Measurements from ENCODE around the gene KRTAP9-1. TPM values are rescaled to one million over a fixed set of nuclear protein-coding genes. Genes with fewer than 3 reads are reported as not detected.

KRTAP9-1 gene
- total RNA-seq, 2 experiments from 2014 or later: not detected

GRCh38 chr17:41199421-41200078, 9.9 kb downstream of the KRTAP9-1 start:
- H3K4me3 Mint-ChIP-seq: no peak overlapping the region
- no peak for ATAC-seq
- DNase-seq: no peak
- ChIA-PET CTCF (no interaction called here), POLR2A (no interaction called here)
- H3K27me3 Mint-ChIP-seq: no peaks in the 10 kb centered on the region
- H3K9me3 Mint-ChIP-seq: no peaks in the 10 kb centered on the region
- TF ChIP-seq CTCF (IDR thresholded peaks at IDR 0.05): no peak
- H3K4me1 Mint-ChIP-seq (ENCODE audit: low read depth): no peaks in the 10 kb centered on the region
- intact Hi-C loops (cut with micrococcal nuclease): no loop called here
- no peak overlapping the region for H3K27ac Mint-ChIP-seq
- H3K36me3 Mint-ChIP-seq (ENCODE audit: low read depth): no peaks in the 10 kb centered on the region

DNA sequence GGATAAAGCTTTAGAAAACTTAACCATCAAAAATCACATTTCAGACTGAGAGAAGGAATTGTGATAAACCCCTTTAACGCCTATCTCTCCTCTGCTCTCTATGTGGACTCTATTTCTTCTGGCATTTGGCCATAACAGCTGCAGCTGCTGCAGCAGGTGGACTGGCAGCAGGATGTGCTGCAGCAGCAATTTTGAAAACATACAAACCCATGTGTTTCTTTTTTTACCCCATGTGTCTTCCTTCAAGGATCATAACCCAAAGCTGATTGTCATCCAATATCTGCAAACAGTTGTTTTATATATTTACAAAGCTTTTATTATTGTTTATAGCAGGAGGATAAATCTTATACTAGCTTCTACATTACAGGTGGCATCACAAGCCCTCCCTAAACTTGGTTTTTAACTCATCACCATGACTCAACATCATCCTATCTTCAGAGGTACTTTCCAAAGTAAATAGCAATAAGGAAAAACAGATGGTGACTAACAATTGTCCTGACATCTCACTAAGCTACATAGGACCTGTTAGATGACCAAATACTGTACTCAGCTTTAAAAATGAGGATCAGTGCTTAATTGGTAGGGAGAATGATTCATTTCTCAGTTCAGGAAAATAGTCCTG, 22.3 kb downstream of the KRTAP9-1 start:
- Mint-ChIP-seq H3K27ac (no peak overlapping the region), H3K4me1 (ENCODE audit: low read depth) (peaks cover 5% of the 10 kb centered on the region), H3K27me3 (peaks cover 6% of the 10 kb centered on the region), H3K4me3 (no peak overlapping the region), H3K9me3 (no peaks in the 10 kb centered on the region), H3K36me3 (ENCODE audit: low read depth) (no peaks in the 10 kb centered on the region)
- ChIA-PET CTCF (interaction anchor here (1.8 kb wide), 1 partner anchor 437 kb away, joined by 3 read pairs; no protein-coding TSS in a partner anchor), POLR2A (no interaction called here)
- TF ChIP-seq CTCF (IDR thresholded peaks at IDR 0.05): no peak
- DNase-seq (no peak), ATAC-seq (no peak)
- intact Hi-C loops (cut with micrococcal nuclease): no loop called here

DNA sequence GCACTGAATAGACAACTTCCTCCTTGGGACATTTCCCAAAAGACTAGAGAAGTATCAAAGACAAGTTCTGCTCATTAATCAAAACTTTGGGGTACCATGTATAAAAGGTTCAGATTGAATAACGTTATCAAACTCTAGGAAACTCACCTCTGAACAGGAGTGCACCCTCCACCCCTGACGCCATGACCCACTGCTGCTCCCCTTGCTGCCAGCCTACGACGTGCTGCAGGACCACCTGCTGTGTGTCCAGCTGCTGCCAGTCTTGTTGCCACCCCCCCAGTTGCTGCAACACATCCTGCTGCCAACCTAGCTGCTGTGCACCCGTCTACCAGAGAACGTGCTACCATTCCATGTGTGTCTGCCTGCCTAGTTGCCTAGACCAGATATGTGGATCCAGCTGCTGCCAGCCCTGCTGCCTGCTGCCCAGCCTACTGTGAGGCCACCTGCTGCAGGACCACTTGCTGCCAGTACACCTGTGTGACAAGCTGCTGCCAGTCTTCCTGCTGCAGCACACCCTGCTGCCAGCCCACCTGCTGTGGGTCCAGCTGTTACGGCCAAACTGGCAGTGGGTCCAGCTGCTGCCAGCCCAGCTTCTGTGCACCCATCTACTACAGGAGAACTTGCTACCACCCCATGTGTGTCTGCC, 23.0 kb downstream of the KRTAP9-1 start:
- no peaks in the 10 kb centered on the region for H3K36me3 Mint-ChIP-seq (ENCODE audit: low read depth)
- intact Hi-C loops (cut with micrococcal nuclease): no loop called here
- H3K4me3 Mint-ChIP-seq: no peak overlapping the region
- H3K9me3 Mint-ChIP-seq: no peaks in the 10 kb centered on the region
- DNase-seq (no peak), ATAC-seq (no peak)
- H3K4me1 Mint-ChIP-seq (ENCODE audit: low read depth): peaks cover 5% of the 10 kb centered on the region
- no peak overlapping the region for H3K27ac Mint-ChIP-seq
- TF ChIP-seq CTCF (IDR thresholded peaks at IDR 0.05): no peak
- peaks cover 6% of the 10 kb centered on the region for H3K27me3 Mint-ChIP-seq
- CTCF ChIA-PET: interaction anchor here (1.8 kb wide), 1 partner anchor 436 kb away, joined by 3 read pairs; no protein-coding TSS in a partner anchor
- POLR2A ChIA-PET: interaction anchor here (0.8 kb wide), 1 partner anchor 415 kb away, joined by 3 read pairs; no protein-coding TSS in a partner anchor

DNA sequence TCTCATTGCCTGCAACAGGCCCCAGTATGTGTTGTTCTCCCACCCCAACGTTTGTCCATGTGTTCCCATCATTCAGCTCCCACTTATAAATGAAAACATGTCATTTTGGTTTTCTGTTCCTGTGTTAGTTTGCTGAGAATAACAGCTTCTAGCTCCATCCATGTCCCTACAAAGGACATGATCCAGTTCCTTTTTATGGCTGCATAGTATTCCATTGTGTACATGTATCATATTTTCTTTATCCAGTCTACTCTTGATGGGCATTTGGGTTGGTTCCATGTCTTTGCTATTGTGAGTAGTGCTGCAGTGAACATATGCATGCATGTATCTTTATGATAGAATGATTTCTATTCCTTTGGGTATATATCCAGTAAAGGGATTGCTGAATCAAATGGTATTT, 26.0 kb downstream of the KRTAP9-1 start:
- no peak overlapping the region for H3K4me3 Mint-ChIP-seq

More for the DNA sequence above, 26.0 kb downstream of the KRTAP9-1 start:
- Mint-ChIP-seq H3K36me3 (ENCODE audit: low read depth) (no peaks in the 10 kb centered on the region), H3K9me3 (peaks cover 8% of the 10 kb centered on the region), H3K4me1 (ENCODE audit: low read depth) (peaks cover 5% of the 10 kb centered on the region), H3K27me3 (peaks cover 6% of the 10 kb centered on the region), H3K27ac (no peak overlapping the region)
- ATAC-seq: no peak
- DNase-seq: no peak
- TF ChIP-seq CTCF (IDR thresholded peaks at IDR 0.05): no peak
- ChIA-PET POLR2A (no interaction called here), CTCF (no interaction called here)
- intact Hi-C loops (cut with micrococcal nuclease): no loop called here
